ENCODE measurements around the gene INPP4B. TPM values are rescaled to one million over a fixed set of nuclear protein-coding genes. Genes with fewer than 3 reads are reported as not detected.

INPP4B gene
- total RNA-seq, 1 donor from 2014 or later: 27.0 TPM

- intact Hi-C loops (cut with micrococcal nuclease): no loop called here
Measured at GRCh38 chr4:142274137-142274536, 572.0 kb downstream of the INPP4B start.

GRCh38 chr4:142272452-142272851 lies 573.6 kb downstream of the INPP4B start:
- intact Hi-C loops (cut with micrococcal nuclease): no loop called here

GRCh38 chr4:142271832-142272231 lies 574.3 kb downstream of the INPP4B start:
- intact Hi-C loops (cut with micrococcal nuclease): no loop called here

- intact Hi-C loops (cut with micrococcal nuclease): no loop called here
Measured at GRCh38 chr4:142267101-142267500, 579.0 kb downstream of the INPP4B start.

GRCh38 chr4:142265946-142266345 lies 580.2 kb downstream of the INPP4B start:
- intact Hi-C loops (cut with micrococcal nuclease): no loop called here

- intact Hi-C loops (cut with micrococcal nuclease): no loop called here
Measured at GRCh38 chr4:142265536-142265935, 580.6 kb downstream of the INPP4B start.

GRCh38 chr4:142264961-142265360 lies 581.1 kb downstream of the INPP4B start:
- intact Hi-C loops (cut with micrococcal nuclease): no loop called here

- intact Hi-C loops (cut with micrococcal nuclease): no loop called here
Measured at GRCh38 chr4:142262956-142263355, 583.1 kb downstream of the INPP4B start.

GRCh38 chr4:142248946-142249345 lies 597.2 kb downstream of the INPP4B start:
- intact Hi-C loops (cut with micrococcal nuclease): no loop called here

- intact Hi-C loops (cut with micrococcal nuclease): no loop called here
Measured at GRCh38 chr4:142243255-142243654, 602.8 kb downstream of the INPP4B start.

GRCh38 chr4:142242156-142242555 lies 603.9 kb downstream of the INPP4B start:
- intact Hi-C loops (cut with micrococcal nuclease): no loop called here

- intact Hi-C loops (cut with micrococcal nuclease): no loop called here
Measured at GRCh38 chr4:142238589-142238988, 607.5 kb downstream of the INPP4B start.

- intact Hi-C loops (cut with micrococcal nuclease): no loop called here
Measured at GRCh38 chr4:142236268-142236667, 609.8 kb downstream of the INPP4B start.

- intact Hi-C loops (cut with micrococcal nuclease): no loop called here
Measured at GRCh38 chr4:142231787-142232186, 614.3 kb downstream of the INPP4B start.

GRCh38 chr4:142230991-142231390 lies 615.1 kb downstream of the INPP4B start:
- intact Hi-C loops (cut with micrococcal nuclease): no loop called here

- intact Hi-C loops (cut with micrococcal nuclease): no loop called here
Measured at GRCh38 chr4:142226014-142226413, 620.1 kb downstream of the INPP4B start.

- intact Hi-C loops (cut with micrococcal nuclease): no loop called here
Measured at GRCh38 chr4:142222127-142222526, 624.0 kb downstream of the INPP4B start.

- intact Hi-C loops (cut with micrococcal nuclease): no loop called here
Measured at GRCh38 chr4:142218726-142219125, 627.4 kb downstream of the INPP4B start.

- intact Hi-C loops (cut with micrococcal nuclease): no loop called here
Measured at GRCh38 chr4:142211444-142211843, 634.7 kb downstream of the INPP4B start.

- intact Hi-C loops (cut with micrococcal nuclease): no loop called here
Measured at GRCh38 chr4:142203505-142203904, 642.6 kb downstream of the INPP4B start.

GRCh38 chr4:142202404-142203332 lies 643.4 kb downstream of the INPP4B start:
- intact Hi-C loops (cut with micrococcal nuclease): no loop called here

- intact Hi-C loops (cut with micrococcal nuclease): no loop called here
Measured at GRCh38 chr4:142201041-142201440, 645.1 kb downstream of the INPP4B start.

- intact Hi-C loops (cut with micrococcal nuclease): no loop called here
Measured at GRCh38 chr4:142194905-142195304, 651.2 kb downstream of the INPP4B start.

All from T-helper 1 cell treated with Interleukin-12 subunit alpha and Interleukin-12 subunit beta and Interleukin-4 antibody, amounts not matched to agents 30 ng/mL and 1 ng/mL, for 36 hours (primary cell).